HG02571 (cell line): ENCODE results near the gene ZNF76.
A peak's percentile ranks its signal among the peaks of the same experiment; 100 is the strongest.

Experiments
- ATAC-seq: cut with Tn5 transposase; IDR thresholded peaks from one replicate; pipeline ENCODE4 v1.9.1; 2021; ENCODE audit warnings: mild to moderate bottlenecking, moderate library complexity; ENCODE audit not compliant: unreplicated experiment

The ZNF76 gene

DNA sequence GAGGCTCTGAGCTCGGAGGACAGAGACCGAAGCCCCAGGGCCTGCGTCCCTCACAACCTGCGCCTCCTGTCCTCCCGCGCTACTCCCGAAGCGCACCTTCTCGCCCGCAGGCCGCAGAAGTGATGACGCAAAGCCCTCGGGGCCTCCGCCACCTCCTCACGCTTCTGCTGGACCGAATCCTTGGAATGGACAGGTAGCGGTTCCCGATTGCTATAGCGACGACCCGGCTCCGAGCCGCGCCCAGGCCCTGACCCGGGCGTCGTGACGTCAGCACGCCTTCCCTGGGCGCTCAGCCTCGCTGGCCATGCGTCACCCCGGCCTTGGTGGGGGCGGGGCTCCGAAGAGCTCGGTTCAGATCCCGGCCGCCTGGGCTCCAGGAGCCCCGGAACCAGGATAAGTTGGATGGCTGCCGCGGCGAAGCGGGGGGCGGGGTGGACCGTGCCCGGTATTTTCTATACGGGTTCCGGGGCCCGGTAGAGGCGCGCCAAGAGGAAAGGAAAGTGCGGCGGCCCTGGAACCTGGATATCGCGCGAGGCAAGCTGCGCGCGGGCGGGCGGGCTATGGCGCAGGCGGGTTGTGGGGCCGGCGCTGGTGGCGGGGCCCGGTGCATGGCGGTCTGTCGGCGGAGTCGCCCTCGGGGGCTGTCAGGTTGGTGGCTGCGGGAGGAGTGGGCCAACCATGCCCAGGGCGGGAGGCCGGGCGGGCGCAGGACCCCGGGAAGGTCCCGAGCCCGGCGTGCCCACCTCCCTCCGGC, at the start of gene ZNF76:
TSS of gene ZNF76 (plus strand) at position 542 of the 754 bp plus-strand sequence. CDS start 21,417 bp downstream, outside the sequence.
- peak; percentile 88 for ATAC-seq

DNA sequence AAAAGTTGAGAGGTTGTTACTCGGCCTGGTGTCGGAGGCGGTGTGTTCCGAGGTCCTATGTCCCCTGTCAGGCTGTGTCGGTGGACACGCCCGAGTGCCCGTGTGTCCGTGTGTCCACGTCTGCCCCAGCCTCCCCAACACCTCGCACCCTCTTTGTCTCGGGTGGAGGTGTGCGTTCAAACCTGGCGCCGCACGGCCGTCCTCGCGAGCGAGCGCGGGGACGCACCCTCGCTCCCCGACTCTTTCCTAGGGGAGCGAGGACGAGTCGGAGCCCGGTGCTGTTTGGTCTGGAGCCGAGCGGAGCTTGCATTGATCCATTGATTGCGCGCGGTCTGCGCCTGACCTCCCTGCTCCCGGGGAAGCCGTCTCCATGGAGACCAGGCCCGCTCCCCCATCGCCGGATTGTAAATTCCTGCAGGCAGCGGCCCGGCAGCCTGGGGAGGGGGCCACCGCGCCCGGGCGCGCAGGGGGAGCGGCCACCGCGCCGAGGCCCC, 46.2 kb upstream of the ZNF76 start:
- ATAC-seq = no peak

DNA sequence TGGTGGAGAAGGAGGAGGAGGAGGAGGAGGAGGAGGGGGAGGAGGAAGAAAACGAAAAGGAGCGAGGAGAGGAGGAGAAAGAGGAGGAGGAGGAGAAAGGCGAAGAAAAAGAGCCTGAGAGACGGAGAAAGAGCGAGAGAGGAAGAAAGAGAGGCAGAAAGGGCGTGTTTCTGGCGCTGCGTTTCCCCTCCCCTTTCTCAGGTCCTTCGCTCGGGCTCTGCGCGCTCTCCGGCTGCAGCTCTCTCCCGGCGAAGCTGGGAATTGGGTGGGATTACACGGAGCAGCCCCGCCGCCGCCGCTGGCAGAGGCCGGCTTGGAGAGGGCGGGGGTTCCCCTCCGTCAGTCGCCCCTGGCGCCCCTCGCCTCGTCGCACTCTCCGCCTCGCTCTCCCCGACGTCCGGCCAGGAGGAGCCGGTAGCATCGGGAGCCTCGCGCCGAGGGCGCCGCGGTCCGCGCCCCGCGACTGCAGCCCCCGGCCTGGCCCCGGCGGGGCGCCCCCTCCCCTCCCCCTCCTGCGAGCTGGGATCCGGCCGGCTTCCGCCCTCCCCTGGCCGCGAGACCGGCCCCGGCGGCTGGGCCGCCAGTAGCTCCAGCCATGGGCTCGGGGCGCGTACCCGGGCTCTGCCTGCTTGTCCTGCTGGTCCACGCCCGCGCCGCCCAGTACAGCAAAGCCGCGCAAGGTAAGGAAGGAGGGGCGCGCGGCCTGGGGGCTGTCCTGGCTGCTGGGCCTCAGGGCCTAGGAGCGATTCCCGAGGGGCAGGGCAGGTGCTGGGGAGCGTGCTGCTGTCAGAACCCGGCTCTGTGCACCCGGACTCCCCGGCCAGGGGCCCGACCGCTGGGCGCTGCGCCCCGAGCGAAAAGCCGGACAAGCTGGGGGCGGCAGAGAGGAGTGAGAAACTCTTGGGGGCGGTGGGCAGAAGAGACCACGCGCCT, 45.4 kb upstream of the ZNF76 start, which contains the start of gene SCUBE3:
TSS of gene SCUBE3 (plus strand) at position 133 of the 933 bp plus-strand sequence. CDS start at position 596, 463 bp downstream.
- ATAC-seq = no peak

- ATAC-seq = no peak
Measured at GRCh38 chr6:35214869-35215664, 44.5 kb upstream of the ZNF76 start.

GRCh38 chr6:35215665-35216411, 43.7 kb upstream of the ZNF76 start:
- ATAC-seq = no peak

DNA sequence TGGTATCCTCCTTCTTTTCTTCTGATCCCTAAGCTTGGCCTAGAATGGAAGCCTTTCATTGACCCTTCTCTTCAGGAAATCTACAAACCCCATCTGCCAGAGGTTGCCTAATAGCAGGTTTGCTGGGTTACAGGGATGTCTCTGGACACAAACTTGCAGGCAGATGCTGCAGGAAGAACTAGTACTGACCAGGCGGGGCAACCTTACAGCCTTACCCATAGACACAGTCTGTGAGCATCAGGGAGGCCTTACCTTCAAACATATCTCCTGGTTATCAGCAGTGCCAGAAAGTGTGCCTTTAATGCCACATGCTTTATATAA, 43.2 kb upstream of the ZNF76 start:
- ATAC-seq = no peak

DNA sequence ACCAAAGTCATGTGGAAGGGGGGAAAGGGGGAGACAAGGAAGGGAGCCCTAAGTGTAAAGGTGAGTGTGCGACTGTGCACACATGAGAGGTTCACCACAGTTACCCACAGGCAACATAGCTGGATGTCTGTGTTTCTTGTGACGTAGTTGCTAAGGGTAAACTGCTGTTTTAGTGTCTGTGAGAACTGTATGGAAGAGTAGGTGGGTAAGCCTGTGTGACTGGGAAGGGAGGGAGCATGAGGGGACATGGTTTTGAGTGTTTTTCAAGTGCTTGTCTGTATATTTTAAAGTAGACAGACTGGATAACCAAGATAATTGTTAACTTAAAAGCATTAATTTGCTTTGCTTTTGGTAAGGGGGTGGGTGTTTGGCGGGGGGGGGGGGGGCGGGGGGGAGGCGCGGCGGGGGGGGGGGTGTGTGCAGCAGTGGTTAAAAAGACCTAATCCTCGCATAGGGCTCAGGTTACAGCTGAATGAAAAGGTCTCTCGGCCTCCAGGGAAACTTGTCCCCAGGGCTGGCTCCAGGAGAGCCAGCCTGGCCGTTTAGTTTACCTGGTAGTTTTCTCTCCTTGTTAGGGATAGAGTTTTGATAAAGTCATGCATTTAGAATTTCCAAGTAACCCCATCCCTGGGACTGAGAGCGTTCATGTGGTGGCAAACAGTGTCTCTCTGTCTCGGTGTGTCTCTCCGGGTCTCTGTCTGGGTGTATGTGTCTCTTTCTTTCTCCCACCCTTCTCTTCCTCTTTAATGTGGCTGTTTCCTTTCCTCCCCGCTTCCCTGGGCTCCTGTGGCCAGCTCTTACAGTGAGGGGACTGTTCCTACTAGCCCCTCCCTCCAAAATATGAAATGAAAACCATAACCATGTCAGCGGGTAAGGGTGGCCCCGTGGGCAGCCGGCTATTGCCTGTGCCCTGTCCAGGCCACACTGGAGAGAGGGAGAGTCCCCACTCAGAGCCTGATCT, 42.4 kb upstream of the ZNF76 start:
- no peak for ATAC-seq

DNA sequence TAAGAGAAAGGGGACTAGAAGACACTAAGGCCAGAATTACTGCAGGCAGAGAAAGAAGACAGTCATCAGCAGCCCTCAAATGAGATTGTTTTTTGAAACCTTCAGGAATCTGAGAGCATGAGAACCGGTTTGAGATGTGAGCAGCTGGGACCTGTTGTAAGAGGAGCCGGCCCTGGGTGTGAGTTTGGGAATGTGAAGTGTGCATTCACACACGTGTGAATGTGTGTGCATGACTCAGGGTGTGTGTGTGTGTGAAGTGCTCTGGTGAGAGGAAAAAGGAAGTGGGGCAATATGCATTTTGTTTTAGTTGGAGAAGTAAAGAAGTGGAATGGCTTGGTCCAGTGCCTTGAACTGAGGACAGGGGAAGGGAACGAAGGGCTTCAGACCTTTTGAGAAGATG, 41.5 kb upstream of the ZNF76 start:
- no peak for ATAC-seq

- no peak for ATAC-seq
Measured at GRCh38 chr6:35218456-35218855, 41.1 kb upstream of the ZNF76 start.

- ATAC-seq = no peak
Measured at GRCh38 chr6:35219683-35220326, 39.7 kb upstream of the ZNF76 start.

GRCh38 chr6:35220711-35221110, 38.8 kb upstream of the ZNF76 start:
- ATAC-seq = no peak

GRCh38 chr6:35223396-35223795, 36.1 kb upstream of the ZNF76 start:
- ATAC-seq = no peak

DNA sequence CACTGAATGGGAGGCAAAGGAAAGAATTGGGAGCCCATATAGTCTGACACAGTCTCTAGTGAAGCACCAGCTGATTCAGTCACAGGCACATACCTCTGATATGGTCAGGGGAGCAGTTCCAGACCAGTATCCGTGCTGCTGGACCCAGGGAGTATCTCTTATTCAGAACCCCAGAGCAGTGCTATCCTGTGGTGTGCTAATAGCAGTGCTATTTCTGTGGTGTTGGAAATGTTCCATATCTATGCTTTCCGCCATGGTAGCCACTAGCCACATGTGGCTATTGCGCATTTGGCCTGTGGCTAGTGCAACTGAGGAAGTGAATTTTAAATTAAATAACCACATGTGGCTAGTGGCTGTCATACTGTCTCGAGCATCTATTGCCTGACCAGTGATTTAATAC, 34.8 kb upstream of the ZNF76 start:
- ATAC-seq = no peak

DNA sequence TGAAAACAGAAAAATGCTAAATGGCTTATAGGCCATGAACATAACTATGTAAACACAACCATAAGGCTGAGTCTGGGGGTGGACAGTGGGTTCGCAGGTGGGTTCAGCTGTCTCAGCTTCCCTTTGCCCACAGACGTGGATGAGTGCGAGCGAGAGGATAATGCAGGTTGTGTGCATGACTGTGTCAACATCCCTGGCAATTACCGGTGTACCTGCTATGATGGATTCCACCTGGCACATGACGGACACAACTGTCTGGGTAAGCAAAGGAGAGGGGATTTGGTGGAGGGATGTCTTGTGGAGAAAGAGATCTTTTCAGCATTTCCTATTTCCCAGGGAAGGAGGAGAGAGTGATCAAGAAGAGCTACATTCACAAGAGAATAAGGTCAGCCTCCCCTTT, 31.1 kb upstream of the ZNF76 start:
- ATAC-seq = no peak

- no peak for ATAC-seq
Measured at GRCh38 chr6:35229304-35229703, 30.2 kb upstream of the ZNF76 start.

GRCh38 chr6:35230498-35230897, 29.0 kb upstream of the ZNF76 start:
- ATAC-seq = no peak

DNA sequence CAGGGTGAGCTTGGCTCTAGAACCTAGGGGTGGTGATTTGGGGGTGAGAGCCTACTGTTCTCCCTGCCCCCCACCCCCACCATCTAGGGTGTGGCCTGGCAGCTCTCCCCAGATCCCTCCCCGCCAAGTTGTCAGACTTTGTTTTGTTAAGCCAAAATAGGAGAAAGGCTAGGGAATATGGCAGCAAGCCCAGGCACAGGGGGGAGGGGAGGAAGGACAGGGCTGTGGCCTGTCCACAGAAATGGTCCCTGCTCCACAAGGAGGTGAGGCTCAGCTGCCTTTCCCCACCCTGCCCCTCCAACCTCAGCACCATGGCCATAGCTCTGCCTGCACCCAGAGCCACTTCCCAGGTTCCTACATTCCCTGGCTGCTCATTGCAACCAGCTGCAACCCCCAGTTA, 28.6 kb upstream of the ZNF76 start:
- ATAC-seq = no peak

DNA sequence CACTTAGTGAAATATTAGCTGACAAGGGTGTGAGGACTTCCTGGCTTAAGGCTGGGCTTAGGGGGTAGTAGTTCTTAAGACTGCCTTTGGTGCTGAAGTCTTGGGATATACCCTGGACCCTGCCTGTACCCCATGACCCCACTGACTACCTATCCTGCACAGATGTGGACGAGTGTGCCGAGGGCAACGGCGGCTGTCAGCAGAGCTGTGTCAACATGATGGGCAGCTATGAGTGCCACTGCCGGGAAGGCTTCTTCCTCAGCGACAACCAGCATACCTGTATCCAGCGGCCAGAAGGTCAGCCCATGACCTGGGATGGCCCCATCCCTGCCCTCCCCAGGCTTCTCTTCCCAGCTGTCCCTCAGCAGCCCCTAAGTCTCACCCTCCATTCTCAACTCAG, 28.0 kb upstream of the ZNF76 start:
- ATAC-seq = no peak

DNA sequence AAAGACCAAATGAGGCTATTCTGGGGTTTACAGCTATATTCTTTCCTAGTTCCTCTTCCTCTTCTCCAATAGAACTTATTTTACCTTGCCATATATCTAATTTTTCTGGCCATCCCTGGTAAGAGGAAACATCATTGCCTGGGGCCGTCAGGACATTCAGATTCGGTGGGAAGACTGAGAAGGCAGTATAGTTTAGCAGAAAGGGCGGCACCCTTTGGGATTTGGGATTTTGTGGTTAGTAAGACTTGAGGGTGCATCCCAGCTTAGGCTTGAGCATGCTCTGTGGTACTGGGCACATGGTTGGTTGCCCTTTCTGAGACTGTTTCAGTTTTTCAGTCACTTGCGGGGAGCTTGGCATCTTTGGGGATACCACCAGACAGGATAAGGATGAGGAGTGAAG, 24.6 kb upstream of the ZNF76 start:
- no peak for ATAC-seq
